HG02852 (cell line): ENCODE measurements around the gene ROCK1.

Experiments
- ATAC-seq: cut with Tn5 transposase; IDR thresholded peaks from one replicate; pipeline ENCODE4 v1.9.1; 2021; ENCODE audit warnings: mild to moderate bottlenecking, moderate library complexity; ENCODE audit not compliant: unreplicated experiment

The ROCK1 gene

DNA sequence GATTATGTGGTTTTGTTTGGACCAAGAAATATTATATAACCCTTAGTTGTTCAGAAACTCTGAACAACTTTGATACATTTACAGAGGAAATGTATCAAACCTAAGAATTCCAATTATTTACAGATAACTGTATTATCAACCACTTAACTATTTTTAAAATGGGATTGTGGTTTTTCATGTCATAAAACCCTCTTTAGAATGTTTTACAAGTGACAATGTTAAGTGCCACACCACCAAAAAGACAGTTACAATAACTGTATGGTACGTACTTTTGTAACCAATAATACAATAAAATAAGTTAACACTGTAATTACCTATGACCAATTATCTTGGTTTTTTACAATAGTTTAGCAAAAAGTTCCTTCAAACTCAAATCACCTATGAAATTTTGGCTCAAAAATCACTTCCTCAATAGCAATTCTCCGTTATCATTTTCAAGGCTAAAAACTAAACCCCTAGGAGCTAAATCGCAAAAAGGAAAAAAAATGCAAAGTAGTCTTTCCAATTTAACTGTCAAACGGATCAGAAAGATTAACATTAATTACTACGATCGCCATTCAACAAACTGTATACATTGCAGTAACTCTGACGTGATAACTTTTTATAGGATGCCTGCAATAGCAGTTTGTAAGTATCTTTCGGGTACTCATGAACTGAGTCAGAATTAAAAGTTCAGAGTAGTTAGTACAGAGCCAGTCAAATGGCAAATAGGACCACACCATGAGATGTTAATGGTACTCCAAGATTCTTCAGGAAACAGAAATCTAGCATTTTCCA lies 1.5 kb downstream of the ROCK1 start:
- ATAC-seq = no peak

DNA sequence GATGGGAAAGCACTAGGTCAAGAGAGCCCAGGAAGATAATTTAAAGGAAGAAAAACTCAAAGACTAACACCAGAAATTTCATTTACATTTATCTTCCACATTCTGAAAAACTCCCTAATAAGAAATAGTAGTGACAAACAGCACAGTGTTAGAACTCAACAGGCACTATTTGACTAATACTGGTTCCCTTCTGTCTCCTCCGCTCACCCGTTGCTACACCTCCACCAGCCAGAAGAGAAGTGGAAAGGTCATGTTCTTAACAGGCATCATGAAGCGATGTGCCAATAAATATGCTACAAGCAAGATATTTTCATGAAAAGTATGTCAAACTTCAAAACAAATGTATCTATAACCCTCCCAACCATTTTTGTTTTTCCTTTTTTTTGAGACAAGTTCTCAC lies 5.7 kb downstream of the ROCK1 start:
- peak; percentile 56 for ATAC-seq

DNA sequence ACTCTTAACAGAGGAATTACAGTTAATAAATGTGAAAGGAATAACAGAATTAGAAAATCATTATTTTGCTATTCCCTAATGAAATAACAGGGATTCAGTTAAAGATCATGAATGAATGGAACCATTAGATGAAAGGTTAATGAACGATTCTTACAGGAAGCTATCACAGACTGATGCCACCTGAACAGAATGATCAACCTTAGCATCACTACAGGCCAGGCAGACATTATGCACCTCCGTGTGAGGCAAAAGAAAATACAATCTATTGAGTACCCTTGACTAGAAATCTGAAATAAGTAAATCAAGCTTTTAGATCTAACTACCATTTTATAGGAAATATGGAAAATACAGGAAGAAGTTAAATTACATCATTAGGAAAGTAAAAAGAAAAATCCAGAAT lies 10.4 kb downstream of the ROCK1 start:
- no peak for ATAC-seq

DNA sequence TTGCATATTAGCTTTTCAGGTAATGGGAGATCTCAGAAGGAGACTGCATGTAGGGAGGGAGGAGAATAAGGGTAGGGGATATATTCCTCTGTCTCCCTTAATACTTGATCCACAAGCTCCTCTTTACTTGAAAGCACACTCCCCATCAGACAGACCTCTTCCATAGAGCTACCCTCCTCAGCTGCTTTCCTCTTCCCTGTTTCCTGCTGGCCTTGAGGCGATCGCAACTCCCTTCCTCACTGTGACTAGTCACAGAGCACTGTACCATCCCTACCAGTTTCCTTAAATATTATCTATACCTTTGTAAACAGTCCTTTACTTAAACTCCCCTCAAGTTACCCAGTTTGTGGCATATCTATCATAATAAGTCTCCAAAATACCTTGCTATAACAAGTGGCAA lies 10.9 kb downstream of the ROCK1 start:
- ATAC-seq = no peak

DNA sequence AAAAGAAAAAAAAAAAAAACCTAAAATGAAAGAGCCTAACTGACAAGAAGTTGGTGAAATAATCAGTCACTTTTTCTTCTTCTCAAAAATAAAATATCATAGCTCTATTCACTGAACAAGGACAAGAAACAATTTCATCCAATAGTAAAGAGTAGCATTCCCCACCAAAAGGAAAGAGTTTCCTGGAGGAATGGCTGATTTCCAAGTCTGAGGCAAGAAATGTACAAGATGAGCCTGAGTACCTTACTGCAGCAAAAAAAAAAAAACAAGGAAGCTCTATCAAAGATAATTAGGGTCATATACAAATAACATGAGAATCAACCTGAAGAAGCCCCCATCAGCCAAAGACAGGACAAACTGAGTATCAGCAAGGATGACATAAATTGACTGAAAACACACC lies 11.5 kb downstream of the ROCK1 start:
- no peak for ATAC-seq

DNA sequence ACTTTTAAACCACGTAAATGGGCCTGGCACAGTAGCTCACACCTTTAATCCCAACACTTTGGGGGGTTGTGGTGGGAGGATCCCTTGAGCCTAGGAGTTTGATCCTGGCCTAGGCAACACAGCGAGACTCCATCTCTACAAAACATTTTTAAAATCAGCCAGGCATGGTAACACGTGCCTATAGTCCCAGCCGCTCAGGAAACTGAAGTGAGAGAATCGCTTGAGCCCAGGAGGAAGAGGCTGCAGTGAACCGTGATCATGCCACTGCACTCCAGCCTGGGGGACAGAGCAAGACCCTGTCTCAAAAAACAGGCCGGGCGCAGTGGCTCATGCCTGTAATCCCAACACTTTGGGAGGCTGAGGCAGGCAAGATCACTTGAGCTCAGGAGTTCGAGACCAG lies 12.2 kb downstream of the ROCK1 start:
- peak; percentile 94 for ATAC-seq

DNA sequence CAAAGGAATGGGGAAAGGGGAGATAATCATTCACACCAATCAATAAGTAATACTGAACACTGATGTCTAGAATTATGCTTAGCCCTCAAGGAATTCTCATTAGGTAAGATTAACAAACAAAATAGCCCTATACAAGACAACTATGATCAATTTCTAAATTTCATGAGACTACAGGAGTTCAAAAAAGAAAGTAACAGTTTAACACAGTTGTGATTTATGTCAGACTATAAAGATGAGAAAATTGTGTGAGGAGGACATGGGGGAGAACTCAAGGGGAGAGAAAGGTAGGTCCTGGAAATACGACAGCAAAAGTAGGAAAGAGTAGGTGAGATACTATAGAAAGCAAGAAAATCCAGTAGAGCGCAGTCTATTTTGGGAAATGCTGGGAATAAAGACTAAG lies 14.9 kb downstream of the ROCK1 start:
- ATAC-seq = no peak

DNA sequence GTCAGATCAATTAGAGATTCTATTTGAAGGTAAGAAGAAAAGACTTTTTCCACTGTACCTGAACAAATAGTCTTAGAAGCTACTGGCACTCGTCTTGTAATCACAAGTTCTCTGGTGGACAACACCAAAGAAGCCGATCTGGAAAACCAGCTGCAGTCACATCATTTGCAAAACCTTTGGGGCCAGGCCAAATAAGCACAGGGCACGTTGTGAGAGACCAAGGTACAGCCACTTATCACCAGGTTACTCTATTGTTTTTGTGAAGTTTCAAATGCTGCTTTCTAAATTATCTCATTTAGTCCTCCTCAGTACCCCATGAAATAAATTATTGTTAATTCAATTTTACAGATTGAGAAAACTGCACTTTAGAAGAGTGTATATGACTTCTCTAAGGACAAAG lies 18.5 kb downstream of the ROCK1 start:
- ATAC-seq = no peak

DNA sequence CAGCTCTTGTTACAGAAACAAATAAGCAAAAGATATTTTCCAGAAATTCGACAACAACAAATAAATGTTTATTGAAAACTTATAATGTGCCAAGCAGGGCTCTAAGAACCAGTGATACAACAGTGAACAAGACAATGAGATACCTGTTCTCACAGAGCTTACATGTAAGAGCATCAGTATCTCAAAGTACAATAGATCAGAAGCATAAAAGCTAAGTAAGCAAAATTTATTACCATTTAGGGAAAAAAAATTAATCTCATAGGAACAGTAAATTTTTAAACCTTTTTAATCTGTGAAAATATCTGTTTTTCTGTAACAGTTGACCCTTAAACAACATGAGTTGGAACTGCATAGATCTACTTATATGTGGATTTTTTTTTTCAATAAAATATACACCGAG lies 20.9 kb downstream of the ROCK1 start:
- ATAC-seq = no peak

DNA sequence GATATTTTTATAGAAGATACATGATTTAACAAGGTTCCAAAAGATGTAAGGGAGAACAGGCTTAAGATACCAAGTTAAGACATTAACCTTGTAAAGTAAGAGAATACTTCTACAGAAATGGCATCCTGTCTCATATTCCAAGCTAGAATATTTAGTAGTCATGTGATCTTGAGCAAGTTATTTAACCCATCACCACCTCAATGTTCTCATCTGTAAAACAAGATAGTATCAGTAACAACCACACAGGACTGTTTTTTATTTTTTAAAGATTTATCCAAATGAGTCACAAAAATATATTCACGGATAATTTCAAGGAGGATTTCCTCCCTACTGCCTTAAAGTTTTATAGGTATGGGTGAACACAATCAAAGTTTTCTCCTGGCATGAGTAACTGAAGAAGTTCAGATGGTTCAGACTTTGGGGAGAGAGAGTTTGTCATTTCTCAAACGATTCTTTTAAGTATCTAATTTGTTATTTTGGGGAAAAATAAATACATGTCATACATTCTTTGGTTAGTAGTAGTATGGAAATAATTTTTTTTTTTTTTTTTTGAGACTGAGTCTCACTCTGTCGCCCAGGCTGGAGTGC lies 25.9 kb downstream of the ROCK1 start:
- no peak for ATAC-seq

DNA sequence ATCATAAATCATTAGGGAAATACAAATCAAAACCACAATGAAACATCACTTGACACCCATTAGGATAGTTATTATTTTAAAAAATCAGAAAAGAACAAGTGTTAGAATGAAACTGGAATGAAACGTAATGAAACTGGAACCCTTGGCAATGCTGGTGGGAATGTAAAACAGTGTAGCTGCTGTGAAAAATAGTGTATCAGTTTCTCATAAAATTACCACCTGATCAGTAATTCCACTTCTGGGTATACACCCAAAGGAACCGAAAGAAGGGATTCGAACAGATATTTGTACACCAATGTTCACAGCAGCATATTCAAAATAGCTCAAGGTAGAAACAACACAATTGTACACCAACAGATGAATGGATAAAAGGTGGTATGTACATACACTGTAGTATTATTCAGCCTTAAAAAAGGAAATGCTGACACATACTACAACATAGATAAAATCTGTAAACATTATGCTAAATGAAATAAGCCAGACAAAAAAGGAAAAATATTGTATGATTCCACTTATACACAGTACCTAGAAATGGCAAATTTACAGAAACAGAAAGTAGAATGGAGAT lies 27.0 kb downstream of the ROCK1 start:
- no peak for ATAC-seq

DNA sequence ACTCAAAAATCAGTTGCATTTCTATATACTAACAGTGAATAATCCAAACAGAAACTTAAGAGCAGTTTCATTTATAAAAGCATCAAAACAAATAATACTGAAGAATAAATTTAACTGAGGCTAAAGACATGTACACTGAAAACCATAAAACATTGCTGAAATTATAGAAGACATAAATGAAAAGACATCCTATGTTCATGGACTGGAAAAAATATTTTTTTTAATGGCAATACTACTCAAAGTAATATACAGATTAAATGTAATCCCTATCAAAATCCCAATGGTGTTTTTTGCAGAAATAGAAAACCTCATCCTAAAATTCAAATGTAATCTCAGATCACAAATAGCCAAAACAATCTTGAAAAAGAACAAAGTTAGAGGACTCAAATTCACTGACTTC lies 28.6 kb downstream of the ROCK1 start:
- ATAC-seq = no peak

DNA sequence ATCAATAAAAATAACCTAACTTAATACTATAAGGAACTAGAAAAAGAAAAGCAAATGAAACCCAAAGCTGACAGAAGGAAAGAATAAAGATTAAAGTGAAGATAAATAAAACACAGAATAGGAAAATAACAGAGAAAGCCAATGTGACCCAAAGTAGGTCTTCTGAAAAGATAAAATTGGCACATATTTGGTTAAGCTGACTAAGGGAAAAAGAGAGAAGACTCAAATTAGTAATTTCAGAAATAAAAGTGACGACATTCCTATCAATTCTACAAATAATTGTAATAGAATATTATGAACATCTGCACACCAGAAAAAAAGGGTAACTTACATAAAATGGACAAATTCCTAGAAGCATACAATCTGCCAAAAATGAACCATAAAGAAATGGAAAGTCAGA lies 30.2 kb downstream of the ROCK1 start:
- ATAC-seq = no peak

DNA sequence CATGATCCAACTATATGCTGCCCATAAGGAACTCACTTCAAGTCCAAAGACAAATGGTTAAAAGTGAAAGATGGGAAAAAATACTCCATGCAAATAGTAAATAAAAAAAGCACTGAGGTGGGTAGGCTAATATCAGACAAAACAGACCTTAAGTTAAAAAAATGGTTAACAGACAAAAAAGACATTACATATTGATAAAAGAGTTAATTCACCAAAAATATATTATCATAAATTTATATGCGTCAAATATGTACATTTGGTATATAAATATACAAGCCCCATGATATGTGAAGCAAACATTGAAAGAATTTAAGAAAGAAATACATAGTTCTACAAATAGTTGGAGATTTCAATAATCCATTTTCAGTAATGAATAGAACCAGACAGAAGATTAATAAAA lies 31.0 kb downstream of the ROCK1 start:
- no peak for ATAC-seq

DNA sequence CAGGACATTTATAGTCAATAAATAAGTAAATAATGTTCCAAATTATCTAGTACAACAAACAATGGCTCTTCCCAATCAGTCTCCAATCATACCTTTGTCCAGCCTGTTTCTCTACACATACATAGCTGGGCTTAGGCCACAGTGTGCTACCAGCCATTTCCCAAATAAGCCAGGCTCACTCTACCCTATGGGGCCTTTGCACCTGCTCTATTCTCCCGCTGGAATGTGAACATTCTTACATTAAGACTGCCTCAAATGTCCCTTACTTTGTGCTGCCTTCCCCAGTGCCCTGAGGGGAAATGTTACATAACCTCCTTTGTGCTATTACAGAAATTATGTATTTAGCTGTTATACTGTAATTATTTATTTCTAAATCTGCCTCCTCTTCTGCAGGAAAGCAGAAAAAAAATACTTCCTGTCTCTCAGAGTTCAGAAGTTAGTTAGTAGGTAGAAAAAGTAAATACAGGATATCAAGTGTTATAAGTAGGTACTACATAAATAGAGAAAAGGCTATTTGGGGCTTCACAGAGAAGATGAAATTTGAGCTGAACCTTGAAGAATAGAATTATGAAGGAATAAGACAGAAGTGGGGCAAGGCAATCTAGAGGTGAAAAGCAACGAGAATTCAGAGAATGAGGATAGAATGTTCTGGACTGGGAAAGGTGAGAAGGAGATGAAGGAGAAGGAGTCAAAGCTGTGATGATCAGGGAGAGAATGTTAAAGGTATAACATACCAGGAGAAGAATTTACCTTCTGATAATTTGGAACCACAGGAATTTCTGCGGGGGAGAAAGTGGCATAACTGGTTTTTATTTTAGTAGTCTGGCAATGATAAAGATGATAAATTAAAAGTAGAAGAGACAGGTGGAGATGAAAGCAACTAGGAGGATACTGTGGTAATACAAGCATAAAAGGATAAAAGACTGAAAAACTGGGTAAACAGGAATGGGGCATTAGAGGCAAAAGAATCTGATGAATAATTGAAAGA lies 37.0 kb downstream of the ROCK1 start:
- ATAC-seq = no peak

DNA sequence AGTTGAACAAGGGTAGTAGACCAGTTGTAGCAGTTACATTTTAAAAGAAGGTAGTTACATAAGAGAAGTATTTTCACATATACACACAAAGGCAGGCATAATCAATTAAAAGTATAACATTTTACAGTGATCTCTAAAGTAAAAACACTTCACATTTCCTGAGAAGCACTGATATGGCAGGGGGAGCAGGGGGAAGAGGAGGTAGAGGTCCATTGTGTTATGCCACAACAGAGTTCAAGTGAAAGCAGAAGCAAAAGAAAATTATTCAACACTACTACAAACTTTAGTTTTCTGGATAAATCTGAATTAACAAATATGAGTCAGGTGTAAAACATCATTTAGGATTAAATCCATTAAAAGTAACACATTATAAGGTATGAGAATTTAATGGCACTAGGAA lies 38.4 kb downstream of the ROCK1 start:
- no peak for ATAC-seq

DNA sequence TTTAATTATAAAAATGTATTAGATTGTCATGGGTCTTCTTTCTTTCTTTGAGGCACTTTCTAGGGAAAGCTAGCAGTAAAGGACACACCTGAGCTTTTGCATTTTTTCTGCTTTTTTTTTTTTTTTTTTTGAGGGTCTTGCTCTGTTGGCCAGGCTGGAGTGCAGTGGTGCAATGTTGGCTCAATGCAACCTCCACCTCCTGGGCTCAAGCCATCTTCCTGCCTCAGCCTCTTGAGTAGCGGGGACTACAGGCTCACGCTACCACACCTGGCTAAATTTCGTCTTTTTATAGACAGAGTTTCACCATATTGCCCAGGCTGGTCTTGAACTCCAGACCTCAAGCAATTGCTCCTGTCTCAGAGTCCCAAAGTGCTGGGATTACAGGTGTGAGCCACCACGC lies 40.5 kb downstream of the ROCK1 start:
- no peak for ATAC-seq

DNA sequence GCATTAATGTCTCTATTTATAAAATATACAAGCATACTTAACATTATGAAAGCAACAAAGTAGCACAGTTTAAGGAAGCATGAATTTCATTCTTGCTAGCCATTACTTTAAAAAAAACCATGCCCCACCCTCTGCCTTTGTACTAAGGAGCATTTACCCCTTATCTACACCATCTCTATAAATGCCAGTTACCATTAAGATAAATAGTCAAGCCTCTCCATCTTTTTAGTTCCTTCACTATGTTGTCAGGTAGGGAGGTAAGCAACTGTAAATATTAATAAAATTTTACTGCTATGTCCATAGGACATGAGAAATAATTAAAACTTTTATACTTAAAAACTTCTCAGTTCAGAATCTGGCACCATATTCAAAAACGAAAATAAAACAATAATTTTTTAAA lies 42.1 kb downstream of the ROCK1 start:
- no peak for ATAC-seq

DNA sequence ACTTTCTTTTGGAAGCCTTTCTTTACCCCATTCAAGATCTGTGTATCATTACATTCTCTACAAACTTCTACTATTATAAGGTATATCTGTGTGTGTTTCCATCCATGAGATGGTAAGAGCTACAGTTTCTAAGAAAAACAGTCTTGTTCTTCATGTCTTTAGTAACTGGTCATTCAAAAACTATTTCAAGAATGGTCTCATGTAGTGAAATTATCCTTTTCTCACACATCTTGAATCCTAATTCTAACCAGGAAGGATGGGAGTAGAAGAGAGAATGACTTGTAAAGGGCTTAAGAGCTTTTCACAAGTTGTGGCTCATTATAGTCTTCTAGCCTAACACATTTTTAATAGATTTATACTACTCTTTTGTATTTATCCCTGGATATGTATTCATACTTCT lies 47.3 kb downstream of the ROCK1 start:
- no peak for ATAC-seq

DNA sequence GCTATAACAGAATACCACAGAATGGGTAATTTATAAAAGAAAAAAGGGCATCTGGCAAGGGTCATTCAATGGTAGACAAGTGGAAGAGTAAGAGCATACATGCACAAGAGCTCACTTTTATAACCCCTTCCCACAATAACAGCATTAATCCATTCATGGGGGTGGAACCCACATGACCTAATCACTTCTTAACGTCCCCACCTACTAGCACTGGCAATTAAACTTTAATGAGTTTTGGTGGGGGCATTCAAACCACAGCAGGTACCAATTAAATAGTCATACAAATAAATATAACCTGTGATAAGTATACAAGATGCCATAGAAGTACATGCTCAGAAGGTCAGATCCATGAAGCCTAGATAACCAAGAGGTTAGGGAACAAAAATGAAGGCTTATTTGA lies 48.6 kb downstream of the ROCK1 start:
- no peak for ATAC-seq

DNA sequence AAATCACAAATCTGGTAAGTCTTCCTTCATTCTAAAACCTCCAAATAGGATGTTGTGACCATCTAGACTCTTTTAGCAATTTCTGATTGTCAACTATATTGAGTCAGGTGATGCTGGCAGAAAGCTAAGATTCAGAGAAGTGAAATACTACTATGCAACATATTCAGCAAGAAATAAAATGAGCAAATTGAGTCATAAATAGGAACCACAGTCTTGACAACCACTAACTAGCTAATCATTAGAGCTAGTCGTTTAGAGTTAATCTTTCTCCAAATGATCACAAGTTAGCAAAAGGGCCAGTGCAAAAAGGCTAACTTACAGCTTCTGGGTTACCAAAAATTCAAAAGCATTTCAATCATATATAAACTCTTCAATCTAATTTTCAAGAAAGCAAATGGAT lies 54.5 kb downstream of the ROCK1 start:
- no peak for ATAC-seq
